HG02623 (cell line): ENCODE results near the gene XYLT2.
"Not testable (repeated sequence)": the region's sequence is repeated elsewhere in the genome, so short reads cannot be mapped to it uniquely, and the experiment has no call there.

Source experiments
- ATAC-seq: cut with Tn5 transposase; IDR thresholded peaks from one replicate; pipeline ENCODE4 v1.9.1; 2021; ENCODE audit warnings: moderate library complexity; ENCODE audit not compliant: unreplicated experiment

The XYLT2 gene

DNA sequence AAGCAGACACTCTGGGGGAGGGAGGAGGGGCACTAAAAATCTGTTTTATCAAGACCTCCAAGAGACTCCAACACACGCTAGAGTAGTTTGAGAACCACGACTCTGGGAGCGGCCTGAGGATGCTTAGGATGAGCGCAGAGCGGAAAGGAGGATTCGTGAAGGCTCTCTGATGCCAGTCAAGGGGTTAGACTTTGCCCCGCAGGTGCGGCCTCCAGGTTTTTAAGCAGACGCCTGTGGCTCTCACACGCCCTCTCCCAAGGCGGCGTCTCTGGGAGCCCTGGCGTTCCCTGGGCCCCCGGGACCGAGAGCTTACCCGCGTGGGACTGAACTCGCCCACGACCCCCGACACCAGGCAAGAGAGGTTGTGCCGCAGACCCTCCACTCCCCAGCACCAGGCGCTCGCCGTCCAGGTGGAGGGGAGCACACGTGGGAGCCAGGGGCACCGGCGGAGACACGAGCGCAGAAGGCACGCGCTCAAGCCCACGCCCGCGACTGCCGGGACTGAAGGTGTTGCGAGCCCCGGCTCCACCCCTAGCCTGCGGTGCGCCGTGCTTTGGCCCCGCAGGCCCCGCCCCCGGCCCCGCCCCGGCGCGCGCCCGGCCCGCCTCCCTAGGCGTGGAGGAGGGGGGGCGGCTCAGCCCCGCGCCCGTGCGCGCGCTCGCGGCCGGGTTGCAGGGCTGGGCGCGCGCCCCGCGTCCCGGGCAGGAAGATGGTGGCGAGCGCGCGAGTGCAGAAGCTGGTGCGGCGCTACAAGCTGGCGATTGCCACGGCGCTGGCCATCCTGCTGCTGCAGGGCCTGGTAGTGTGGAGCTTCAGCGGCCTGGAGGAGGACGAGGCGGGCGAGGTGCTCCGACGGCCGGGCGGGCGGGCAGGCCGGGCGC, at the start of gene XYLT2:
XYLT2 (plus strand) TSS at position 695 of the 881 bp plus-strand sequence; CDS start at position 710, 15 bp downstream.
- ATAC-seq = peak; percentile 70

DNA sequence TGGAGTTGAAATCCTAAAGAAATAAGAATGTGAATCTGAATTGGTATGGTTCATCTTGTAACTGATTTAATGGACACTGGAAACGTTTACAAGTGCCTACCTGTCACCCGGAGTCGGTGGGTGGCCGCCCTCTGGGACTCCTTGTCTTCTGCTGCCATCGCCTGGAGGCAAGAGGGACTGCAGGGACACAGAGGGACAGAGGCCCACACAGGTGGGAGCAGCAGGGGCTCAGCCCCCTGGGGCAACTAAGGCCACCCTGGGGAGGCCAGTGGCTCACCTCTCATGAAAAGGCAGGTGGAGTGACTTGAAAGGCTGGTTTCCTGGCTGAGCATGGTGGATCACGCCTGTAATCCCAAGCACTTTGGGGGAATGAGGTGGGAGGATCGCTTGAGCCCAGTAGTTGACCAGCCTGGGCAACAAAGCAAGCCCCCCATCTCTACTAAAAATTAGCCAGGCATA, 48.5 kb upstream of the XYLT2 start:
- no peak for ATAC-seq

DNA sequence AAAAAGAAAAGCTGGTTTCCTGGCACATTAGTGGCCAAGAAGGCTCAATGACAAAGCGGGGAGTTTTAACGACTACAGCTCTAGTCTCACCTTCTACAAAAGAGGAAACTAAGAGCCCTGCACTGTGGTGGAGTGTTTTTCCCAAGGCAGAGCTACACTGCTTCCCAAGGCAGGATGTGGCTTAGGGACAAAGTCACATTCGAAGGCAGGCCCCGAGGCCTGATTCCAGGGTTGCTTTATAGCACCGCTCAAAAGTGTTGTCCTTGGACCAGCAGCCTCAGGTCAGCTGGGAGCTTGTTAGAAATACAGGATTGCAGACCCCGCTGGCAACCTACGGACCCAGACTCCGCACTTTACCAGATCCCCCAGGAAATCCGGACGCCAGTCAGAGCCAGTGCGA, 47.9 kb upstream of the XYLT2 start:
- ATAC-seq = no peak

- no peak for ATAC-seq
Observed at GRCh38 chr17:50299776-50300175, 46.1 kb upstream of the XYLT2 start.

DNA sequence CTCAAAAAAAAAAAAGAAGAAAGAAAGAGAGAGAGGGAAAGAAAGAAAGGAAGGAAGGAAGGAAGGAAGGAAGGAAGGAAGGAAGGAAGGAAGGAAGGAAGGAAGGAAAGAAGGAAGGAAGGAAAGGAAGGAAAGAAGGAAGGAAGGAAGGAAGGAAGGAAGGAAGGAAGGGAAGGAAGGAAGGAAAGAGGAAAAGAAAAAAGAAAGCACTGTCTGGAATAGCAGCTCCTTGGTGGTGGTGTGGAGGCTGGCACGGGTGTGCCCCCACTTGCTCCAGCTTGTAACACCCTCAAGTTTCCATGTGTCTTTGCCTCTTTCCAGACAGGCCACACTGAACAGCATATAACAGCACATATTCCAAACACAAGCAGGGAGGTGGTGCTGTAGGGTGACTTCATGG, 45.1 kb upstream of the XYLT2 start:
- ATAC-seq = not testable (repeated sequence)

DNA sequence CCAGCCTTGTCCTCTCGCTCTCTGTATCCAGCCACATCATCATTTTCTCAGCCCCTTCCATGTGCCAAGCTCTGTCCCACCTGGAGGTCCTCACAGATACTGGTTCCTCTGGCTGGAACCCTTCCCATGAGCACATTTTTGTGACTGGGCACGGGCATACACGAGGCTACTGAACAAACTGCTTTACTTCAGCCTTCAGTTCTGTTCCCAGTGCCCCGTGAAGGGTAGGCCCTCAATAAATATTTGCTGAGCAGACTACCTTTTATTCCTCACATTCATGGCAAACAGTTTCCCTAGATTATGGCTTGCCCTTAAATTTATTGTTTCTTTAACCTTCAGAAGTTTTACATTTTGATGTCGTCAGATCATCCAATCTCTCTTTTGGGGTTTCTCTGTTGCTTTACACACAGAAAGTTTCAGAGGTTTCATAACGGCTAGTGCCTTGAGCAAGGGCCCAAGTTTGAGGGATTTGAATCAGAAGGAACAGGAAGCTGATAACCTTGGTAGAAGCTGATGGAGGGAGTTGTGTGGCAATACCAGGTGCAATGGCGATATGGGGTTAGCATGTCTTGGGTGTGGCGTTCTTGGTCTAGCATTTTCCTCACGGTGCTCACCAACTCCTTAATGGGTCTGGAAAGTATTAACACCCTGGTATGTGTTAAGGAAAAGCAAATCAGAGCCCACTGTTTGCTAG, 43.9 kb upstream of the XYLT2 start:
- no peak for ATAC-seq

GRCh38 chr17:50303051-50303450, 42.9 kb upstream of the XYLT2 start:
- no peak for ATAC-seq

DNA sequence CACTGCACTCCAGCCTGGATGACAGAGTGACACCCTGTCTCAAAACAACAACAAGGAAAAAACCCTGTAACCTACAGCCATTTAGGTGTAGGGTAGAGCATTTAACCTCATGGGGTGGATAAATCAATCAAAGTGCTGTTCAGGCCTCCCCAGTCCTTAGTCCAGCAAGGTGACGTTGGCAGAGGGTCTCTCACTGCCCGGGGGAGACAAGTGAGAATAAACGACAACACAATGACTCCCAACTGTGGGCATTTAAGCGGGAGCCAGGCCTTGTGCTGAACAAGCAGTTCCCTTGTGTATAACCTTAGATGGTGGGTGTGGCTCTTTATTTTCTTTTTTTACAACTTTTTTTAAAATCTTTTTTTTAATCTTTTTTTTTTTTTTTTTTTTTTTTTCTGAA, 42.3 kb upstream of the XYLT2 start:
- no peak for ATAC-seq

DNA sequence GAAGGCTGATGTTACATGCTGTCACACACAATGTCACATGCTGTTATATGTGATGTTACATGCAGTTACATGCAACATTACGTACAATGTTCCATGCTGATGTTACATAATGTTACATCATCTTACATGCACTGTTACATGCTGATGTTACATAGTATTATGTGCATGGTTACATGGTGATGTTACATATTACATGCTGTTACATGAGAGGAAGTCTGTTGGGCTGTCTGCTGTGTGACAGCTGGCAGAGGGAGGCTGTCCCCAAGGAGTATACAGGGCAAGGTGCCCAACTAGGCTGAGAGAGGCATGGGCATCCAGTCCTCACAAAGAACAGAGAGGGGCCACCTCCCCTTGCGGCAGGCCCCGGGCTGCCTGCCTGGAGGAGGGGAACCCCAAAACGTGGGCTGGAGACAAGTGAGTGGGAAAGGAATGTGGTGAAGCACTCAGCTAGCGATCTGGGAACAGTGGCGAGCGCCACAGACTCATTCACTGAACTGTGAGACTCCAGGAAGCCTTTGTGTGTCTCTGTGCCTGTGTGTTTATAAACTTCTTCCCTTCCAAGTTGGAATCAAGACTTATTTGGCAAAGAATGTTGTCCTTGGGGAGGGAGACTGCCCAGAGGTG, 41.0 kb upstream of the XYLT2 start:
- no peak for ATAC-seq

DNA sequence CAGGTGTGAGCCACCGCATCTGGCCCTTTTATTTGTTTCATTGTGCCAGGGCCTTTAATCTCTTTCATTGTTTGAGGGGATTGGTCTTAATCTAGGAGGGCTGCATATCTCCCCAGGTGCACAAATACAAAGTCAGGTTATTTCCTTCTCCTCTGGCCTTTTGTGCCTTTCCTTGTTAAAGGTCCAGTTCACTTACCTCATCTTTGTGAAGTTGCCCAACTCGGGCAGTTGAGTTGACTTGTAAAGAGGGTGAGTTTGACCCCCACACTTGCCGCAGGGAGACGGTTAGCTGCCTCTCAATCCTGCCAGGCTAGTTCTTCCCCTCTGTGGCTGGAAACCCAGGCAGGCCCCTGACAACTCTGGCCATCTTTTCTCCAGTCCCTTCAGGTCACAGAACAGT, 38.3 kb upstream of the XYLT2 start:
- no peak for ATAC-seq

DNA sequence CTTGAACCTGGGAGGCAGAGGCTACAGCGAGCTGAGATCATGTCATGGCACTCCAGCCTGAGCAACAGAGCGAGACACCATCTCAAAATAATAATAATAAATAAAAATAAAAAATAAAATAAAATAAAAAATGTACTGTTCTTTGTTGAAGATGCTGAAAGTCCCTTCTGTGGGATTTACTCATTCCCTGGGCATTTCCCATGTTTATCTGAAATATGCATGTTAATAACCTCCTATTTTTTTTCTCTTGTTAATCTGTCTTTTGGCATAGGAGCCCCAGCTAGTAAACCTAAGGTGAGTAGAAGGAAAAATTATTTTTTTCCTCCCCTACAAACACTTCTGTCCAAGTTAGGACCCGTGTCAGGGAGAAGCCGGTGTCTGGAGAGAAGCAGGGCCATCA, 37.3 kb upstream of the XYLT2 start:
- ATAC-seq = no peak

DNA sequence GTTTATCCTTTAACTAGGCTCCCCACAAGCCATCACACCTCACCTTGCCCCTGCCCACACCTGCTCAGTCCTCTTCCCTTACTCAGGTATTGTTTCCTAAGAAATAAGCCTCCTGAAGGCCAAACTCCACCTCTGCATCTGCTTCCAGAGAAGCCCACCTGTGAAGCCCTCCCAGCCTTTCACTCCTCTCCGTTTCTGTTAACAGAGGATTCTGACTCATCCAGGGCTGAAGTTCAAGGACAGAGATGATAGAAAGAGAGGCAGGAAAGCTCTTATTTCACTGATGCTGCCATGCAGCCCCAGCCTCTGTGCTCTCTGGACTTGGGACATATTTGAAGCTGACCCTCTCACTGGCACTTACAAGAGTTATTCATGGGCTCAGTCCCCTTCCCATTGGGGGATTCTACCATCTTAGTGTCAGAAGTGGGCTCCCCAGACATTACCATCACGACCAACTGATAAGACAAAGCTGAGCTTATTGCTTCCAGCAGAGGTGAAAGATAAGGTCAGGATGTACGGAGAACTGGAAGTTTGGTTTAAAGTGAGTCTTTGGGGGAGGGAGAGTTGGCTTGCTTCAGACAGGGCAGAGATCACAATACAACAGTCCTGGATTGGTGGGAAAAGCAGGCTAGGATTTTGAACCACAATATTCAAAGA, 35.3 kb upstream of the XYLT2 start:
- no peak for ATAC-seq

DNA sequence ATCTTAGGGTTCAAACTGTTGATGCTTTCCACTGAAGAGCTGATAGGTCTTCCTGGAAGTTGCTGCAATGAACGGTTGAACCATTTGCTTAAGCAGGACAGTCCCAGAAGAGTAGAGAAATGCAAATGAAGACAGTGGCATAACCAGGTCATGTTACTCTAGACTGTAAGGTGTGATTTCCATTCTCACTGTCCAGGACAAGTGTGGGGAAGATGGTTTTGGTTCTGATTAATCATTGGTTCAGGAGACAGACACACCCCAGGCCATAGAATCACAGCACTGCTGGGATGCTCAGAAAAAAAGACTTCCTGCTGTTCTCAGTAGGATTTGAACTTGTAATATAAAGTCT, 34.8 kb upstream of the XYLT2 start:
- no peak for ATAC-seq

GRCh38 chr17:50311483-50311882, 34.4 kb upstream of the XYLT2 start:
- no peak for ATAC-seq

GRCh38 chr17:50312308-50312707, 33.6 kb upstream of the XYLT2 start:
- ATAC-seq = no peak

DNA sequence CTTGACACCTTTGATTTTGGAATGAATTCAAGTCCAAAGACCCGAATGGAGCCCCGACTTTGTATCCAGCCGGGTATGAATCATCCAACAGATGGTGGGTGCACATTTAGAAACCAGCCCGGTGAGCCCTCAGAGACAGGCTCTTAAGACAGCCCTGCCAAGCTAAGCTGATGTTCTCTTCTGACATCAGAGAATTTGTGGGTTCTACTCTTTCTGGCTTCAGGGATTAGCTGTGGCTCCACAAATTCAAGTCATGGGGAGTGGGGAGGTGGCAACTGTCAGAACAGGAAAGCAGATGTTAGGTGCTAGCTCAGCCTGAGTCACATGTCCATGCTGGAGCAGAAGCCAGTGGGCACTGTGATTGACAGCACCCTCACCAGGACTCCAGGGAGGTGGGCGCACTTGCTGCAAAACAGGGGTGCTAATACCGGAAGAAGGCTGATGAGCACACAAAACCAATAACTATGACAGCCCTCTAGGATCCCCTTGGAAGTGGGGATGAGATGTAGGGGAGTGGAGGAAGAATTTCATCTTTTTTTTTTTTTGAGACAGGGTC, 31.4 kb upstream of the XYLT2 start:
- no peak for ATAC-seq

- ATAC-seq = no peak
Observed at GRCh38 chr17:50316016-50316587, 29.8 kb upstream of the XYLT2 start.

GRCh38 chr17:50316660-50317059, 29.3 kb upstream of the XYLT2 start:
- not testable (repeated sequence) for ATAC-seq

DNA sequence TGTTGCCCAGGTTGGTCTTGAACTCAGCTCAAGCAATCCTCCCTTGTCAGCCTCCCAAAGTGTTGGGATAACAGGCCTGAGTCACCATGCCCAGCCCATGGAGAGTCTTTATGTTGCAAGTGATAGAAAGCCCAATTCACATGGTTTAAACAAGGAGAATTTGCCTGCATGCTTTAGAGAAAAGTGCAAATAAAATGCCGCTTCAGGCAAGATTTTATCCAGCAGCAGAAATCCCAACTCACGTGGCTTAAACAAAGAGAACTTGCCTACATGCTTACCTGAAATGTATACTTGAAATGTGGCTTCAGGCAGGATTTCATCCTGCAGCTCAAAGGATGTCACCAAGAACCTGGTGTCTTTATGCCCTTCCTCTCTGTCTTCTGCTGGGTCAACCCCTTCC, 28.8 kb upstream of the XYLT2 start:
- no peak for ATAC-seq

DNA sequence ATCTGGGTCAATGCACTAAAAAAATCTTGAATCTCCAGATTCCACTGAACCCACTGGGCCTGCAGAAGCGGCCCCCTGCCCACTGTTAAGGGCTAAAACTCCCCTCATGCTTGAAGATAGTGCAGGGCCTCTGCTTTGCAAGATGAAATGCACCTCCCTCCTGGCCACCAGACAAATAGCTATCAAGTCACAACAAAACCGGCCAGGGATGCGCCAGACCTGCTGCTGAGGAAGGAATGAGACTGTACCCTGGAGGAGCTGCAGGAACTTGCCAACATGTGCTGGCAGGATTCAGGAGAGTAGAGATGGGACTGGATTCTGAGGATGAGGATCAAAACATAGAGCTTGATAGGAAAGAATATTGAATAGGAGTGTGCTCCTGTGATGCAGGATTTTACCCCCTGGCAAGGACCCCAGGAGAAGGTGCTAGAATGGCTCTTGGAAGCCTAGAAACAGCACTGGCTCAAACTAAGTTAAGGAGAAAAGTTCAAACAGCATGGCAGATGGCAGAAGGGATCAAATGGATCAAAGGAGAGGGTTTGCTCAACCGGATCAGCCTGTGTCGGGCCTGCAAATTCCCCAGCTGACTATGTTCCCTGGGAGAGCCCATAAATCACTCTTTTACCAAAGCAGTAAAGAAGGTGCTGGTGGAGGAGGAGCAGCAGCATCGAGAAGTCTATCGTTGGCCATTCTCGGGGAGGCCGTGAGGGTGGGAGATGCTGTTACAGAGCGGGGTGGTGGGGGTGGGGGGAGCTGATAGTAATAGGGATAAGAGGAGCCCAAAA, 27.2 kb upstream of the XYLT2 start:
- ATAC-seq = no peak
